Esophagus squamous epithelium (tissue), 5 donors: Measurements from ENCODE around the gene TULP1. TPM values are rescaled to one million over a fixed set of nuclear protein-coding genes. Genes with fewer than 3 reads are reported as not detected.

Experiments used
- DNase-seq: peaks from one replicate; lab custom pipeline; 2025; lab: John Stamatoyannopoulos, UW
- H3K27ac ChIP-seq, 4 donors: fragments of 200-600 bp; sonication (generic); one replicate each; pipeline ENCODE4 v1.5.1; 2016 to 2019; ENCODE audit warnings: mild to moderate bottlenecking in 1 of 4
- H3K27me3 ChIP-seq, 4 donors: fragments of 200-600 bp; sonication (generic); 1 replicate in 3 of 4; 2 replicates in 1 of 4; pipeline versions ENCODE4 v1.5.1 to v1.6.0; 2017 to 2021; ENCODE audit warnings: antibody characterized with exemption in 1 of 4
- H3K36me3 ChIP-seq, 3 donors: fragments of 200-600 bp; sonication (generic); one replicate each; pipeline ENCODE4 v1.5.1; 2016 to 2019
- H3K4me1 ChIP-seq, 3 donors: fragments of 200-600 bp; sonication (generic); one replicate each; pipeline ENCODE4 v1.5.1; 2017 to 2019
- H3K4me3 ChIP-seq, 4 donors: fragments of 200-600 bp; sonication (generic); 1 replicate in 3 of 4; 2 replicates in 1 of 4; pipeline ENCODE4 v1.5.1; 2016 to 2019; ENCODE audit warnings: mild to moderate bottlenecking in 2 of 4, moderate library complexity in 1 of 4
- H3K9me3 ChIP-seq, 3 donors: fragments of 200-600 bp; sonication (generic); one replicate each; pipeline ENCODE4 v1.5.1; 2016 to 2019
- CTCF ChIP-seq, 6 experiments: fragments of 450-650 bp in 4 of 6; fragments of 200-600 bp in 2 of 6; sonication (generic) in 2 of 6; IDR thresholded peaks; one replicate each; pipeline ENCODE4 v1.5.1; 2016 to 2019; ENCODE audit warnings: antibody characterized with exemption in 6 of 6, mild to moderate bottlenecking in 4 of 6, moderate library complexity in 4 of 6
- POLR2A ChIP-seq, 4 donors: fragments of 450-650 bp; IDR thresholded peaks; one replicate each; pipeline ENCODE4 v1.6.1; 2017; ENCODE audit warnings: antibody characterized with exemption in 4 of 4, mild to moderate bottlenecking in 4 of 4, moderate library complexity in 3 of 4
- WGBS, 2 donors: methylation state at CpG; one replicate each; pipeline ENCODE4 v1.1.5; 2018; 5-methylcytosine and 5-hydroxymethylcytosine counted together
- intact Hi-C: fragments of 100-400 bp; cut with DNase I; formaldehyde crosslinking; loops from one replicate; pipeline ENCODE4 v1.15.0; 2022
- total RNA-seq, 4 donors: library from RNA; depleted of rRNA; stranded (reverse); fragments of >200 nt; gene quantifications; one replicate each; pipeline ENCODE4 v1.1.0, GENCODE V29; 2016
- donor health status: DM: yes; HTN: yes; CAD: no.

Gene TULP1
- total RNA-seq, 4 donors from 2014 or later = not detected

- Histone ChIP-seq H3K27me3 (no peaks in the 10 kb centered on the region), H3K27ac (no peak overlapping the region), H3K9me3 (no peaks in the 10 kb centered on the region), H3K36me3 (peaks cover 5 to 100% (median 8%) of the 10 kb centered on the region in 3 donors), H3K4me3 (no peak overlapping the region), H3K4me1 (peaks cover 0 to 34% (median 4%) of the 10 kb centered on the region in 3 donors)
- intact Hi-C loops = no loop called here
- DNase-seq = no peak
- WGBS, 2 donors = 73 to 95% methylated on average over 3 to 5 of the region's 5 CpGs
- no peak for TF ChIP-seq CTCF (IDR thresholded peaks at IDR 0.05)
- TF ChIP-seq POLR2A (IDR thresholded peaks at IDR 0.05) = no peak
Observed at GRCh38 chr6:35477551-35478179, 35.0 kb downstream of the TULP1 start.

- H3K27ac ChIP-seq = no peak overlapping the region
- intact Hi-C loops = no loop called here
- H3K36me3 ChIP-seq = peaks cover 5 to 100% (median 8%) of the 10 kb centered on the region in 3 donors
- no peaks in the 10 kb centered on the region for H3K9me3 ChIP-seq
- 77 to 83% methylated on average over 2 to 8 of the region's 8 CpGs for WGBS, 2 donors
- TF ChIP-seq POLR2A (IDR thresholded peaks at IDR 0.05) = no peak
- TF ChIP-seq CTCF (IDR thresholded peaks at IDR 0.05) = no peak
- no peak overlapping the region for H3K4me3 ChIP-seq
- H3K4me1 ChIP-seq = peaks cover 0 to 40% (median 4%) of the 10 kb centered on the region in 3 donors
- no peaks in the 10 kb centered on the region for H3K27me3 ChIP-seq
- DNase-seq = no peak
Observed at GRCh38 chr6:35477028-35477427, 35.7 kb downstream of the TULP1 start.

GRCh38 chr6:35476004-35476403 is 36.7 kb downstream of the TULP1 start:
- no peaks in the 10 kb centered on the region for H3K9me3 ChIP-seq
- H3K36me3 ChIP-seq = peaks cover 5 to 100% (median 8%) of the 10 kb centered on the region in 3 donors
- H3K27ac ChIP-seq = no peak overlapping the region
- TF ChIP-seq POLR2A (IDR thresholded peaks at IDR 0.05) (no peak), CTCF (IDR thresholded peaks at IDR 0.05) (no peak)
- intact Hi-C loops = no loop called here
- peaks cover 4 to 51% (median 9%) of the 10 kb centered on the region in 3 donors for H3K4me1 ChIP-seq
- no peaks in the 10 kb centered on the region for H3K27me3 ChIP-seq
- no peak for DNase-seq
- H3K4me3 ChIP-seq = no peak overlapping the region
- WGBS, 2 donors = 47 to 54% methylated on average over 5 to 6 of the region's 14 CpGs

GRCh38 chr6:35475573-35475972 is 37.1 kb downstream of the TULP1 start:
- DNase-seq = no peak

More at GRCh38 chr6:35475573-35475972, 37.1 kb downstream of the TULP1 start:
- TF ChIP-seq CTCF (IDR thresholded peaks at IDR 0.05) (no peak), POLR2A (IDR thresholded peaks at IDR 0.05) (no peak)
- H3K4me3 ChIP-seq = no peak overlapping the region
- intact Hi-C loops = no loop called here
- H3K36me3 ChIP-seq = peaks cover 5 to 100% (median 8%) of the 10 kb centered on the region in 3 donors
- 60 to 86% methylated on average over 1 of the region's 4 CpGs for WGBS, 2 donors
- H3K9me3 ChIP-seq = no peaks in the 10 kb centered on the region
- no peaks in the 10 kb centered on the region for H3K27me3 ChIP-seq
- H3K27ac ChIP-seq = no peak overlapping the region
- peaks cover 8 to 55% (median 14%) of the 10 kb centered on the region in 3 donors for H3K4me1 ChIP-seq
